ENCODE measurements around the gene CATSPERE. TPM values are rescaled to one million over a fixed set of nuclear protein-coding genes. Genes with fewer than 3 reads are reported as not detected.
"Not testable (repeated sequence)": the region's sequence is repeated elsewhere in the genome, so short reads cannot be mapped to it uniquely, and the experiment has no call there.

Gene CATSPERE
- total RNA-seq, 2 donors from 2014 or later: 0.26 to 2.3 TPM

DNA sequence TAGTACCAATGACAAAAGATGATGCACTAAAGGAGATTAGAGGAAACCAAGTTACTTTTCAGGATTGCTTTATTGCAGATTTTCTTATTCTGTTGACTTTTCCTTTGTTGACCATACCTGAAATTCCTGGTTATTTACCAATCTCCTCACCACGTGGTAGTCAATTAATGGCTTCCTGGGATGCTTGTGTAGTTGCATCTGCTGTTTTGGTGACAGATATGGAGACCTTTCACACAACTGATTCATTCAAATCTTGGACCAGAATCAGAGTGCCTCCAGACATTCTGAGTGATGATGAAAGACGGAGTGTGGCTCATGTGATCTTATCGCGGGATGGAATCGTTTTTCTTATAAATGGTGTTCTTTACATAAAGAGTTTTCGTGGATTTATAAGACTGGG, 91.3 kb downstream of the CATSPERE start:
- Histone ChIP-seq H3K4me3 (no peak overlapping the region), H3K27me3 (no peaks in the 10 kb centered on the region), H3K27ac (no peak overlapping the region), H3K9me3 (no peaks in the 10 kb centered on the region), H3K36me3 (replicated peaks in 1 of 2; ENCODE audit: insufficient read depth in 1 of 2, low read depth in 2 of 2) (no peaks in the 10 kb centered on the region), H3K4me1 (no peaks in the 10 kb centered on the region)
- DNase-seq (no peak), ATAC-seq (no peak)
- intact Hi-C loops (cut with DNase I): no loop called here
- TF ChIP-seq CTCF (IDR thresholded peaks at IDR 0.05) (no peak), POLR2A (IDR thresholded peaks at IDR 0.05) (no peak)
- WGBS, 2 donors: 67 to 73% methylated on average over 6 of the region's 6 CpGs

DNA sequence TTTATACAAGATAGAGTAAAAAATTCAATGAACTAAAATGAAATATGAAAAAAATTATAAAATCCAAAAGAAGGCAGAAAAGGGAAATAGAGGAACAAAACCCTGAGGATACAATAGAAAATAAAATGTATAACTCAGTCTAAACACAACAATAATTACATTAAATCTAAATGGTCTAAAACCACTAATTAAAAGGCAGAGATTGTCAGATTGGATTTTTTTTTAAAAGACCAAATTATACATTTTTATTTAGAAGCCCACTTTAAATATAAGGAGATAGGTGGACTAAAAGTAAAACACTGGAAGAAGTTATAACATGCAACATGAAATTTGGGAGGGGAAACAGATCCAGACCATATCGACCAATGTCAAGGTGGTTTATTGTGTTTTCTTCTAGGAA, 95.2 kb downstream of the CATSPERE start:
- intact Hi-C loops (cut with DNase I): no loop called here
- no peaks in the 10 kb centered on the region for H3K27me3 ChIP-seq
- H3K9me3 ChIP-seq: no peaks in the 10 kb centered on the region
- H3K4me1 ChIP-seq: no peaks in the 10 kb centered on the region
- 94 to 98% methylated on average over 1 of the region's 1 CpG for WGBS, 2 donors
- ATAC-seq (no peak), DNase-seq (no peak)
- no peaks in the 10 kb centered on the region for H3K36me3 ChIP-seq (replicated peaks in 1 of 2; ENCODE audit: insufficient read depth in 1 of 2, low read depth in 2 of 2)
- H3K27ac ChIP-seq: no peak overlapping the region
- no peak overlapping the region for H3K4me3 ChIP-seq
- no peak for TF ChIP-seq CTCF (IDR thresholded peaks at IDR 0.05)
- TF ChIP-seq POLR2A (IDR thresholded peaks at IDR 0.05): no peak

DNA sequence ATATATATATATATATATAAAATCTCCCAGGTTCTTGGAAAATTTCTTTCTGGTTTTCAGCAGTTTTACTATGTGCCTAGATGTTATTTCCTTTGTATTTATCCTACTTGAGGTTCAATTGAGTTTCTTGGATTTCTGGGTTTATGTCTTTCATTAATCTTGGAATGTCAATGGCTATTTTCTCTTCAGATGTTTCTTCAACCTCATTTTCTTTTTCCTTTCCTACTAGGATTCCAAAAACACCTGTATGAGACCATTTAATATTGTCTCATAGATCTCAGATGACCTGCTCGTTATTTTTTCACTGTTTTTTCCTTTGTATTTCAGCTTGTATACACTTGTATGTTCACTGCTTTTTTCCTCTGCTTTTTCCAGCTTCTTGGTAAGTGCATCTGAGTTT, 96.5 kb downstream of the CATSPERE start:
- H3K36me3 ChIP-seq (replicated peaks in 1 of 2; ENCODE audit: insufficient read depth in 1 of 2, low read depth in 2 of 2): no peaks in the 10 kb centered on the region
- TF ChIP-seq CTCF (IDR thresholded peaks at IDR 0.05): no peak
- no peak for DNase-seq
- H3K4me1 ChIP-seq: no peaks in the 10 kb centered on the region
- H3K9me3 ChIP-seq: no peaks in the 10 kb centered on the region
- 17 to 87% methylated on average over 1 of the region's 1 CpG for WGBS, 2 donors
- H3K27me3 ChIP-seq: no peaks in the 10 kb centered on the region
- no peak overlapping the region for H3K27ac ChIP-seq
- intact Hi-C loops (cut with DNase I): no loop called here
- no peak overlapping the region for H3K4me3 ChIP-seq
- no peak for ATAC-seq

DNA sequence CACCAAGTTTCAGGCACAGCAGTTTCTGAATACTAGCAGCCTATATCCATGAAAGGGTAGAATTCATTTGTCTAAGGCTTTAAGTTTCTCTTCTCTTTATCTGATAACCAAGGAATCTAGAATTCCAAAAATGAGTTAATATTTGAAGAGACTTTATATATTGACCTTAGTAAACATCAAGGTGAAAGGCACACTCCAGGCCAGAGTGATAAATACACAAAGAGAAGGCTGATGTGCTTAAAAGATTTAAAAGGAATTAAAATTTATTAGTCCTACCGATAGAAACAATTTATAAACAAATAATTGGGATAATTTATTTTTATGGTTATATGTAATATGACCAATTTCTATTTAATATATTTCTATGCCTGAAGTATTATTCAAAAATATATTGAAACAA, 98.5 kb downstream of the CATSPERE start:
- Histone ChIP-seq H3K27ac (no peak overlapping the region), H3K27me3 (no peaks in the 10 kb centered on the region), H3K4me1 (no peaks in the 10 kb centered on the region), H3K9me3 (no peaks in the 10 kb centered on the region), H3K36me3 (replicated peaks in 1 of 2; ENCODE audit: insufficient read depth in 1 of 2, low read depth in 2 of 2) (no peaks in the 10 kb centered on the region), H3K4me3 (no peak overlapping the region)
- ATAC-seq (no peak), DNase-seq (no peak)
- TF ChIP-seq POLR2A (IDR thresholded peaks at IDR 0.05) (no peak), CTCF (IDR thresholded peaks at IDR 0.05) (no peak)
- intact Hi-C loops (cut with DNase I): no loop called here
- WGBS, 2 donors: 71 to 75% methylated on average over 1 of the region's 1 CpG

- DNase-seq; intact Hi-C loops (cut with DNase I); H3K27ac ChIP-seq; H3K9me3 ChIP-seq; H3K36me3 ChIP-seq (replicated peaks in 1 of 2; ENCODE audit: insufficient read depth in 1 of 2, low read depth in 2 of 2); H3K4me3 ChIP-seq; ATAC-seq; H3K27me3 ChIP-seq; H3K4me1 ChIP-seq: not testable (repeated sequence)
- 95% methylated on average over 1 of the region's 1 CpG for WGBS, 2 donors
Measured at GRCh38 chr1:244562877-244563276, 101.8 kb downstream of the CATSPERE start.
